H1 (cell line): Measurements from ENCODE around the gene ZC3H18. TPM values are rescaled to one million over a fixed set of nuclear protein-coding genes. Genes with fewer than 3 reads are reported as not detected.

ENCODE experiments used
- CTCF ChIA-PET: fragments of 300-600 bp; sonication (Branson Sonifier 250); formaldehyde crosslinking; loops from one replicate; lab custom pipeline; 2021; ENCODE audit not compliant: partially characterized antibody; lab: Charles Lee
- POLR2A ChIA-PET: fragments of 300-600 bp; sonication (Branson Sonifier 250); formaldehyde crosslinking; loops from one replicate; lab custom pipeline; 2021; ENCODE audit warnings: inconsistent platforms; ENCODE audit not compliant: partially characterized antibody; lab: Charles Lee
- DNase-seq, 2 experiments: peaks; one replicate each; pipeline versions ENCODE4 v3.0.0 to v3.0.0-alpha.2; 2010 to 2022; ENCODE audit warnings: low spot score in 2 of 2, low read depth in 1 of 2, mixed read lengths in 1 of 2
- FAIRE-seq: peaks from 2 replicates; lab custom pipeline; 2011; peaks lifted over from hg19 to GRCh38; lab: Jason Lieb, UNC
- H2AFZ ChIP-seq: 2 replicates; pipeline ENCODE4 v1.8.1; 2012; ENCODE audit warnings: low read length, inconsistent platforms
- H2AK5ac ChIP-seq: 2 replicates; pipeline ENCODE4 v1.6.1; 2013; ENCODE audit warnings: low read depth, low read length
- H2BK120ac ChIP-seq: replicated peaks from 2 replicates; pipeline ENCODE3; 2013; ENCODE audit warnings: low read depth, low read length, inconsistent platforms
- H2BK12ac ChIP-seq: 2 replicates; pipeline ENCODE4 v1.6.1; 2013; ENCODE audit warnings: low read depth, low read length
- H2BK15ac ChIP-seq: 2 replicates; pipeline ENCODE4 v1.6.1; 2013; ENCODE audit warnings: low read length
- H2BK20ac ChIP-seq: 2 replicates; pipeline ENCODE4 v1.6.1; 2013; ENCODE audit warnings: low read length
- H2BK5ac ChIP-seq: 2 replicates; pipeline ENCODE4 v1.6.1; 2013; ENCODE audit warnings: low read depth, low read length
- H3K14ac ChIP-seq: 2 replicates; pipeline ENCODE4 v1.6.1; 2013; ENCODE audit warnings: inconsistent platforms; ENCODE audit not compliant: insufficient read length
- H3K18ac ChIP-seq: 2 replicates; pipeline ENCODE4 v1.6.1; 2013; ENCODE audit warnings: low read length; ENCODE audit errors: extremely low read depth
- H3K23ac ChIP-seq: 2 replicates; pipeline ENCODE4 v1.6.1; 2013; ENCODE audit warnings: inconsistent platforms; ENCODE audit not compliant: insufficient read length
- H3K23me2 ChIP-seq: 2 replicates; pipeline ENCODE4 v1.6.1; 2013; ENCODE audit warnings: low read depth, low read length
- H3K27ac ChIP-seq: 2 replicates; pipeline ENCODE4 v1.6.1; 2011; ENCODE audit warnings: low read depth, low read length, inconsistent platforms
- H3K27me3 ChIP-seq, 4 experiments: replicated peaks in 1 of 4; 1 replicate in 1 of 4; 2 replicates in 3 of 4; pipeline versions ENCODE4 v1.6.1 to v1.8.1; 2011 to 2013; ENCODE audit warnings: low read length in 3 of 4, mild to moderate bottlenecking in 3 of 4, inconsistent platforms in 2 of 4, mixed read lengths in 2 of 4, moderate library complexity in 1 of 4; ENCODE audit not compliant: control insufficient read depth in 3 of 4, insufficient read depth in 3 of 4; ENCODE audit errors: extremely low read depth in 1 of 4
- H3K36me3 ChIP-seq, 4 experiments: 2 replicates each; pipeline versions ENCODE4 v1.6.1 to v1.8.1; 2011 to 2013; ENCODE audit warnings: mild to moderate bottlenecking in 4 of 4, low read length in 3 of 4, moderate library complexity in 2 of 4, control low read depth in 1 of 4, inconsistent platforms in 1 of 4; ENCODE audit not compliant: insufficient read depth in 4 of 4, control insufficient read depth in 2 of 4
- H3K4ac ChIP-seq: replicated peaks from 2 replicates; pipeline ENCODE3; 2013; ENCODE audit warnings: low read length, low read depth, mixed read lengths, inconsistent platforms; ENCODE audit not compliant: insufficient read length
- H3K4me1 ChIP-seq, 4 experiments: replicated peaks in 1 of 4; 1 replicate in 1 of 4; 2 replicates in 3 of 4; pipeline versions ENCODE4 v1.6.1 to v1.8.1; 2011 to 2013; ENCODE audit warnings: low read length in 3 of 4, inconsistent platforms in 2 of 4, mixed read lengths in 1 of 4; ENCODE audit not compliant: insufficient read depth in 4 of 4, control insufficient read depth in 3 of 4
- H3K4me2 ChIP-seq, 2 experiments: 2 replicates each; pipeline versions ENCODE4 v1.6.1 to v1.8.1; 2011 to 2013; ENCODE audit warnings: low read depth in 2 of 2, low read length in 2 of 2, control low read depth in 1 of 2, inconsistent platforms in 1 of 2, mild to moderate bottlenecking in 1 of 2; ENCODE audit not compliant: insufficient read depth in 1 of 2
- H3K4me3 ChIP-seq, 4 experiments: fragments of 200-600, 300-600 bp in 1 of 4; sonication (generic), shearing (Covaris generic), sonication (Bioruptor Twin) in 1 of 4; 2 replicates each; pipeline versions ENCODE4 v1.5.1 to v1.8.1; 2011 to 2016; ENCODE audit warnings: low read length in 4 of 4, low read depth in 3 of 4, control low read depth in 2 of 4, inconsistent platforms in 2 of 4, mild to moderate bottlenecking in 2 of 4, mixed read lengths in 1 of 4, moderate library complexity in 1 of 4; ENCODE audit not compliant: insufficient read depth in 2 of 4; ENCODE audit errors: extremely low read depth in 1 of 4
- H3K56ac ChIP-seq: replicated peaks from 2 replicates; pipeline ENCODE3; 2013; ENCODE audit warnings: low read depth, mild to moderate bottlenecking, mixed read lengths, low read length, inconsistent platforms; ENCODE audit not compliant: insufficient read length
- H3K79me1 ChIP-seq: 2 replicates; pipeline ENCODE4 v1.6.1; 2013; ENCODE audit warnings: low read depth, low read length, control low read depth
- H3K79me2 ChIP-seq, 2 experiments: 2 replicates each; pipeline versions ENCODE4 v1.6.1 to v1.8.1; 2012 to 2013; ENCODE audit warnings: low read length in 2 of 2, mild to moderate bottlenecking in 2 of 2, inconsistent platforms in 1 of 2; ENCODE audit not compliant: insufficient read depth in 2 of 2, control insufficient read depth in 1 of 2
- H3K9ac ChIP-seq, 4 experiments: replicated peaks in 1 of 4; 1 replicate in 1 of 4; 2 replicates in 3 of 4; pipeline versions ENCODE4 v1.6.1 to v1.8.1; 2011 to 2013; ENCODE audit warnings: low read depth in 3 of 4, low read length in 3 of 4, control low read depth in 2 of 4, mild to moderate bottlenecking in 2 of 4, moderate library complexity in 2 of 4, inconsistent platforms in 1 of 4; ENCODE audit errors: extremely low read depth in 1 of 4
- H3K9me3 ChIP-seq, 2 experiments: 2 replicates each; pipeline versions ENCODE4 v1.6.1 to v1.8.1; 2012 to 2013; ENCODE audit warnings: mild to moderate bottlenecking in 2 of 2, moderate library complexity in 2 of 2, control low read depth in 1 of 2, inconsistent platforms in 1 of 2, low read depth in 1 of 2, low read length in 1 of 2, mixed read lengths in 1 of 2; ENCODE audit not compliant: insufficient read depth in 2 of 2
- H4K20me1 ChIP-seq, 2 experiments: replicated peaks in 1 of 2; 2 replicates each; pipeline versions ENCODE3 to v1.8.1; 2011 to 2013; ENCODE audit warnings: inconsistent platforms in 2 of 2, low read length in 2 of 2, mild to moderate bottlenecking in 1 of 2; ENCODE audit not compliant: insufficient read depth in 2 of 2, control insufficient read depth in 1 of 2
- H4K5ac ChIP-seq: 2 replicates; pipeline ENCODE4 v1.6.1; 2013; ENCODE audit warnings: low read length, low read depth, mixed read lengths, inconsistent platforms; ENCODE audit not compliant: insufficient read length
- H4K8ac ChIP-seq: 2 replicates; pipeline ENCODE4 v1.8.0; 2013; ENCODE audit warnings: mild to moderate bottlenecking, moderate library complexity, low read length, inconsistent platforms; ENCODE audit not compliant: insufficient read depth; ENCODE audit errors: extremely low read depth
- H4K91ac ChIP-seq: replicated peaks from 2 replicates; pipeline ENCODE3; 2013; ENCODE audit warnings: low read length, mixed read lengths, inconsistent platforms; ENCODE audit not compliant: insufficient read length
- BRCA1 ChIP-seq: IDR thresholded peaks from 2 replicates; pipeline ENCODE4 v1.6.1; 2012; ENCODE audit warnings: low read depth, low read length, improper control_type of control experiment
- EP300 ChIP-seq, 2 experiments: IDR thresholded peaks; 1 replicate in 1 of 2; 2 replicates in 1 of 2; pipeline ENCODE4 v1.6.1; 2011 to 2012; ENCODE audit warnings: low read depth in 2 of 2, low read length in 2 of 2, mild to moderate bottlenecking in 2 of 2, borderline replicate concordance in 1 of 2, inconsistent platforms in 1 of 2, moderate library complexity in 1 of 2
- NANOG ChIP-seq: IDR thresholded peaks from 2 replicates; pipeline ENCODE4 v1.6.1; 2011; ENCODE audit warnings: low read length, low read depth, mild to moderate bottlenecking, inconsistent platforms; ENCODE audit not compliant: insufficient read depth, poor library complexity, severe bottlenecking
- RFX5 ChIP-seq: IDR thresholded peaks from 2 replicates; pipeline ENCODE4 v1.6.1; 2011; ENCODE audit warnings: low read depth, low read length, improper control_type of control experiment, borderline replicate concordance
- SIRT6 ChIP-seq: IDR thresholded peaks from one replicate; pipeline ENCODE4 v1.7.1; 2012; ENCODE audit warnings: low read length, inconsistent platforms
- WGBS, 2 experiments: shearing (Covaris generic) in 1 of 2; methylation state at CpG; one replicate each; pipeline versions ENCODE4 v1.1.6 to v1.1.7; 2013 to 2015; ENCODE audit warnings: low lambda C conversion rate in 2 of 2, mixed read lengths in 2 of 2, inconsistent platforms in 1 of 2, low coverage in 1 of 2, missing lambda C conversion rate in 1 of 2; ENCODE audit not compliant: insufficient replicate concordance in 2 of 2, insufficient coverage in 1 of 2, insufficient read length in 1 of 2; ENCODE audit errors: extremely low coverage in 1 of 2, missing lambda C conversion rate in 1 of 2; 5-methylcytosine and 5-hydroxymethylcytosine counted together
- polyA plus RNA-seq, 7 experiments: library from polyadenylated mRNA; depleted of rRNA in 3 of 7; stranded (reverse) in 5 of 7; unstranded in 2 of 7; fragments of >200 nt in 5 of 7; fragments of 200-250 nt in 2 of 7; gene quantifications; 1 replicate in 5 of 7; 2 replicates in 1 of 7; 4 replicates in 1 of 7; pipeline versions ENCODE4 v1.2.1 to v1.2.3, GENCODE V29; 2011 to 2013; ENCODE audit warnings: missing spikeins in 2 of 7, mixed read lengths in 2 of 7
- total RNA-seq: library from RNA; stranded (reverse); fragmentation: NEBNext Ultra II Directional; extraction: Animal tissue kit (Norgen Biotek cat#: 25700); gene quantifications from 2 replicates; pipeline ENCODE4 v1.2.1, GENCODE V29; 2021

The ZC3H18 gene
- total and polyA plus RNA-seq, 2 of the 8 experiments (the other 6 are each of a cell fraction or from before 2014, with no cell fraction given): 12.1 to 73.2 TPM

DNA sequence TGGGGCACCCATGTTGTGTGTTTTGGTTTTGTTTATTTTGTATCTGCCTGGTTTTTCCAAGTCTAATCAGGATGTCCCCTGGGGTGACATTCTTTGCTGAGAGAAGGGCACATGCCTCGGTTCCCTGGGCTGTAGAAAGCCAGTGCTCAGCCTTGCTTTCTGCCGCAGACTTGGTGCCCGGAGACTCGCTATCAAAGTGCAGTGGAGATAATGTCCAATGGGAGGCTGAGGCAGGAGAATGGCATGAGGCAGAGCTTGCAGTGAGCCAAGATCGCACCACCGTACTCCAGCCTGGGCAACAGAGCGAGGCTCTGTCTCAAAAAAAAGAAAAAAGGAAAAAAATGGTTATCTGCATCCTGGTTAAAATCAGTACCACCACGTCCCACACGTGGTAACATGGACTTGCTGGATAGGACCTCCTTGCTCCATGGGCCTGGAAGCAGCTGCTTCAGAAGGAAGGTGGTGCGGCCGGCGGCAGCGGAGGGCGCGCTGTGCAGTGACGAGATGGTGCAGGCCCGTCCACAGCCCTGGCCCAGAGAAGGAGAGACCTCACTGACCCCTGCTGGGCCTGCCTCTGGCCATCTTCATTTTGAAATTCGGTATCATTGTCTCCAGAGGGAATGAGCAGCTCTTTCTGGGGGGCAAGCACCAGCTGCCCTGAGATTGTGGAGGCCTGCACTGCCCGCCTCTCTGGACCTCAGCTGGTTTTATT, 48.9 kb downstream of the ZC3H18 start:
- Histone ChIP-seq H4K8ac (no peak overlapping the region), H2AFZ (no peak overlapping the region), H3K4me3 (no peak overlapping the region), H2BK120ac (no peak overlapping the region), H3K14ac (no peak overlapping the region), H3K79me1 (peaks cover 19% of the 10 kb centered on the region), H3K27ac (no peak overlapping the region; the same call in 1 of the 2 replicates), H2BK12ac (0 out of 2 replicates have a peak overlapping the region, but pooled peaks have one; percentile 17), H3K4ac (no peak overlapping the region), H3K23me2 (no peaks in the 10 kb centered on the region), H3K4me2 (no peak overlapping the region), H3K18ac (no peak overlapping the region), H2AK5ac (no peak overlapping the region), H3K27me3 (no peaks in the 10 kb centered on the region), H3K23ac (no peak overlapping the region), H2BK15ac (no peak overlapping the region), H4K20me1 (peaks cover 17% of the 10 kb centered on the region in 2 experiments), H3K9me3 (no peaks in the 10 kb centered on the region), H3K79me2 (peaks cover 0 to 13% of the 10 kb centered on the region in 2 experiments; a peak in 1 of 4 replicates), H3K36me3 (peaks cover 15 to 25% (median 22%) of the 10 kb centered on the region in 4 experiments), H3K56ac (no peak overlapping the region), H3K4me1 (peaks cover 0 to 6% (median 0%) of the 10 kb centered on the region in 4 experiments; a peak in 1 of 7 replicates), H2BK20ac (no peak overlapping the region), H2BK5ac (peak overlapping the region; percentile 26; the same call in 1 of the 2 replicates), H4K91ac (no peak overlapping the region), H4K5ac (no peak overlapping the region), H3K9ac (no peak overlapping the region)
- POLR2A ChIA-PET: interaction anchor here (1.1 to 1.3 kb wide), 2 partner anchors 14 to 19 kb away, joined by 3 read pairs; partner anchors contain the start of gene IL17C
- FAIRE-seq (no peak), DNase-seq (no peak)
- CTCF ChIA-PET: interaction anchor here (0.8 to 2.7 kb wide), 8 partner anchors 9 to 181 kb away, joined by 3 to 14 read pairs (median 3); no protein-coding TSS in a partner anchor
- TF ChIP-seq BRCA1 (no peak), RFX5 (no peak), NANOG (no peak), SIRT6 (no peak), EP300 (IDR thresholded peaks at IDR 0.05; ENCODE audit: borderline replicate concordance in 1 of 2, low read depth in 2 of 2, low read length in 2 of 2) (no peak)
- 94% methylated on average over 19 of the region's 19 CpGs; no CpG with 5 or more reads in 1 of the 2 experiments for WGBS, 2 experiments
